H9 (cell line): Measurements from ENCODE around the gene ATP13A3. TPM values are rescaled to one million over a fixed set of nuclear protein-coding genes. Genes with fewer than 3 reads are reported as not detected.

Experiments used
- DNase-seq: peaks from one replicate; pipeline ENCODE4 v3.0.0-alpha.2; 2017
- H2AFZ ChIP-seq: one replicate; pipeline ENCODE4 v1.6.1; 2013; ENCODE audit warnings: mild to moderate bottlenecking, low read length, control low read depth, moderate library complexity
- H2AK5ac ChIP-seq: 2 replicates; pipeline ENCODE4 v1.6.1; 2013; ENCODE audit warnings: low read length, control low read depth, mixed read lengths; ENCODE audit not compliant: insufficient read length
- H2BK120ac ChIP-seq: one replicate; pipeline ENCODE4 v1.6.1; 2013; ENCODE audit warnings: low read depth, mild to moderate bottlenecking, low read length, control low read depth, inconsistent platforms; ENCODE audit not compliant: poor library complexity, severe bottlenecking
- H2BK12ac ChIP-seq: 2 replicates; pipeline ENCODE4 v1.6.1; 2013; ENCODE audit warnings: low read length, control low read depth, mixed read lengths, low read depth; ENCODE audit not compliant: insufficient read length
- H2BK15ac ChIP-seq: 2 replicates; pipeline ENCODE4 v1.6.1; 2013; ENCODE audit warnings: low read depth, low read length, control low read depth
- H2BK20ac ChIP-seq: one replicate; pipeline ENCODE4 v1.6.1; 2013; ENCODE audit warnings: low read depth, mild to moderate bottlenecking, low read length, control low read depth, inconsistent platforms; ENCODE audit not compliant: poor library complexity, severe bottlenecking
- H2BK5ac ChIP-seq: 2 replicates; pipeline ENCODE4 v1.6.1; 2013; ENCODE audit warnings: low read length, control low read depth, mixed read lengths; ENCODE audit not compliant: insufficient read length
- H3K14ac ChIP-seq: 2 replicates; pipeline ENCODE4 v1.6.1; 2013; ENCODE audit warnings: low read length, control low read depth; ENCODE audit not compliant: insufficient read depth
- H3K18ac ChIP-seq: 2 replicates; pipeline ENCODE4 v1.6.1; 2013; ENCODE audit warnings: low read depth, mild to moderate bottlenecking, mixed read lengths, low read length, control low read depth; ENCODE audit not compliant: insufficient read length
- H3K23ac ChIP-seq: 2 replicates; pipeline ENCODE4 v1.6.1; 2013; ENCODE audit warnings: low read length, control low read depth, mixed read lengths, low read depth; ENCODE audit not compliant: insufficient read length
- H3K23me2 ChIP-seq: 2 replicates; pipeline ENCODE4 v1.6.1; 2013; ENCODE audit warnings: low read depth, mild to moderate bottlenecking, mixed read lengths, low read length, control low read depth; ENCODE audit not compliant: insufficient read length, poor library complexity, severe bottlenecking
- H3K27ac ChIP-seq: 2 replicates; pipeline ENCODE4 v1.5.1; 2013; ENCODE audit warnings: low read length, control low read depth, mixed read lengths, low read depth; ENCODE audit not compliant: insufficient read length
- H3K27me3 ChIP-seq: 2 replicates; pipeline ENCODE4 v1.6.1; 2013; ENCODE audit warnings: low read length, control low read depth, inconsistent platforms; ENCODE audit not compliant: insufficient read depth
- H3K4ac ChIP-seq: 2 replicates; pipeline ENCODE4 v1.6.1; 2013; ENCODE audit warnings: low read depth, mild to moderate bottlenecking, control low read depth, inconsistent platforms, low read length, moderate library complexity
- H3K4me1 ChIP-seq: 2 replicates; pipeline ENCODE4 v1.6.1; 2013; ENCODE audit warnings: low read length, control low read depth, inconsistent platforms; ENCODE audit not compliant: insufficient read depth
- H3K4me2 ChIP-seq: 2 replicates; pipeline ENCODE4 v1.6.1; 2013; ENCODE audit warnings: low read length, control low read depth, mixed read lengths; ENCODE audit not compliant: insufficient read length, insufficient read depth
- H3K56ac ChIP-seq: 2 replicates; pipeline ENCODE4 v1.6.1; 2013; ENCODE audit warnings: low read depth, mild to moderate bottlenecking, mixed read lengths, low read length, control low read depth; ENCODE audit not compliant: insufficient read length
- H3K79me1 ChIP-seq: 2 replicates; pipeline ENCODE4 v1.6.1; 2013; ENCODE audit warnings: low read depth, mild to moderate bottlenecking, moderate library complexity, low read length, control low read depth, inconsistent platforms; ENCODE audit not compliant: insufficient read depth, poor library complexity, severe bottlenecking
- H3K79me2 ChIP-seq: 2 replicates; pipeline ENCODE4 v1.6.1; 2013; ENCODE audit warnings: low read length, control low read depth, inconsistent platforms; ENCODE audit not compliant: insufficient read depth
- H3K9ac ChIP-seq: 2 replicates; pipeline ENCODE4 v1.6.1; 2013; ENCODE audit warnings: low read length, control low read depth, mixed read lengths; ENCODE audit not compliant: insufficient read length; ENCODE audit errors: extremely low read depth
- H3K9me3 ChIP-seq: one replicate; pipeline ENCODE4 v1.6.1; 2013; ENCODE audit warnings: low read depth, low read length, inconsistent platforms; ENCODE audit not compliant: control insufficient read depth
- H3T11ph ChIP-seq: one replicate; pipeline ENCODE4 v1.6.1; 2013; ENCODE audit warnings: mild to moderate bottlenecking, low read length, control low read depth, inconsistent platforms
- H4K20me1 ChIP-seq: one replicate; pipeline ENCODE4 v1.6.1; 2013; ENCODE audit not compliant: control insufficient read depth, insufficient read length, insufficient read depth
- H4K5ac ChIP-seq: 2 replicates; pipeline ENCODE4 v1.6.1; 2013; ENCODE audit warnings: low read depth, mild to moderate bottlenecking, mixed read lengths, low read length, control low read depth; ENCODE audit not compliant: insufficient read length
- H4K8ac ChIP-seq: replicated peaks from 2 replicates; pipeline ENCODE4 v1.6.1; 2013; ENCODE audit warnings: low read length, control low read depth, mixed read lengths, low read depth; ENCODE audit not compliant: insufficient read length
- H4K91ac ChIP-seq: 2 replicates; pipeline ENCODE4 v1.6.1; 2013; ENCODE audit warnings: low read depth, mild to moderate bottlenecking, moderate library complexity, mixed read lengths, low read length, control low read depth; ENCODE audit not compliant: insufficient read length
- H3K27ac Mint-ChIP-seq, 3 experiments: 2 replicates in 2 of 3; 3 replicates in 1 of 3; pipeline ENCODE4 v1.8.0; 2020 to 2021; ENCODE audit warnings: mixed read lengths in 3 of 3, mild to moderate bottlenecking in 1 of 3, moderate library complexity in 1 of 3
- H3K27me3 Mint-ChIP-seq: 2 replicates; pipeline ENCODE4 v1.8.0; 2021; ENCODE audit warnings: low read depth, mild to moderate bottlenecking, moderate library complexity, mixed read lengths
- H3K36me3 Mint-ChIP-seq, 3 experiments: 2 replicates in 2 of 3; 3 replicates in 1 of 3; pipeline ENCODE4 v1.8.0; 2020 to 2021; ENCODE audit warnings: low read depth in 3 of 3, mixed read lengths in 3 of 3; ENCODE audit not compliant: insufficient read depth in 1 of 3
- H3K4me1 Mint-ChIP-seq, 2 experiments: 2 replicates each; pipeline ENCODE4 v1.8.0; 2020; ENCODE audit warnings: mixed read lengths in 2 of 2
- H3K4me3 Mint-ChIP-seq, 2 experiments: 2 replicates in 1 of 2; 3 replicates in 1 of 2; pipeline ENCODE4 v1.8.0; 2020 to 2021; ENCODE audit warnings: mild to moderate bottlenecking in 2 of 2, mixed read lengths in 2 of 2, moderate library complexity in 1 of 2
- H3K9me3 Mint-ChIP-seq, 2 experiments: 2 replicates in 1 of 2; 3 replicates in 1 of 2; pipeline ENCODE4 v1.8.0; 2020; ENCODE audit warnings: mild to moderate bottlenecking in 2 of 2, mixed read lengths in 2 of 2, moderate library complexity in 1 of 2
- WGBS: extraction: QIAGEN DNeasy Blood & Tissue Kit; methylation state at CpG from one replicate; pipeline ENCODE4 v1.1.7; 2013; ENCODE audit warnings: missing lambda C conversion rate, low lambda C conversion rate, mixed read lengths; ENCODE audit not compliant: insufficient read length; ENCODE audit errors: extremely low coverage; 5-methylcytosine and 5-hydroxymethylcytosine counted together
- total RNA-seq: library from RNA; stranded (reverse); gene quantifications from 2 replicates; pipeline ENCODE4 v1.2.1, GENCODE V29; 2021
- TF ChIP-seq, protein P1 (sequence below): fragments of 200-600 bp; sonication (generic); conservative IDR thresholded peaks from 3 replicates; pipeline ENCODE4 v1.8.0; 2021; ENCODE audit warnings: antibody characterized with exemption, mild to moderate bottlenecking

ATP13A3 gene
- total RNA-seq, 1 experiment from 2014 or later, result 78.5 TPM

DNA sequence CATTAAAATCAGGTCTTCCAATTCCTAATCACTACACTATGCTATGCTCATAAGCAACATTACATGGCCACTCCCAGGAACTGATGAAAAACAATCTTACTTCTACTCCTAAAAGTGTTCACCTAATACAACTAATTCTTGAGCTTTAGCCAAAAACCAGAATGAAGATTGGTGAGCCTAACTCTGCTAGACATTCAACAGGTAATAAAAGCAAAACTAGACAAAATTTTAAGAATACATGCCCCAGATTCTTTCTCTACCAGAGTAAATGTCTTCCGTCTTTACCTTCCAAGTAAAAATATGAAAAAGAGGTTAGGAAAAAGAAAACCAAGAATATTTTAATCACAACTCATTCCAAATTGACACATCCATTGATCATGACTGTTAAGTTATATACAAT, 31.3 kb downstream of the ATP13A3 start:
- DNase-seq, result no peak
- no peak overlapping the region for H2BK5ac ChIP-seq
- no peaks in the 10 kb centered on the region for H3K79me1 ChIP-seq
- no peak overlapping the region for H2BK15ac ChIP-seq
- TF ChIP-seq, protein P1, sequence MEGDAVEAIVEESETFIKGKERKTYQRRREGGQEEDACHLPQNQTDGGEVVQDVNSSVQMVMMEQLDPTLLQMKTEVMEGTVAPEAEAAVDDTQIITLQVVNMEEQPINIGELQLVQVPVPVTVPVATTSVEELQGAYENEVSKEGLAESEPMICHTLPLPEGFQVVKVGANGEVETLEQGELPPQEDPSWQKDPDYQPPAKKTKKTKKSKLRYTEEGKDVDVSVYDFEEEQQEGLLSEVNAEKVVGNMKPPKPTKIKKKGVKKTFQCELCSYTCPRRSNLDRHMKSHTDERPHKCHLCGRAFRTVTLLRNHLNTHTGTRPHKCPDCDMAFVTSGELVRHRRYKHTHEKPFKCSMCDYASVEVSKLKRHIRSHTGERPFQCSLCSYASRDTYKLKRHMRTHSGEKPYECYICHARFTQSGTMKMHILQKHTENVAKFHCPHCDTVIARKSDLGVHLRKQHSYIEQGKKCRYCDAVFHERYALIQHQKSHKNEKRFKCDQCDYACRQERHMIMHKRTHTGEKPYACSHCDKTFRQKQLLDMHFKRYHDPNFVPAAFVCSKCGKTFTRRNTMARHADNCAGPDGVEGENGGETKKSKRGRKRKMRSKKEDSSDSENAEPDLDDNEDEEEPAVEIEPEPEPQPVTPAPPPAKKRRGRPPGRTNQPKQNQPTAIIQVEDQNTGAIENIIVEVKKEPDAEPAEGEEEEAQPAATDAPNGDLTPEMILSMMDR, result no peak
- no peak overlapping the region for H2AK5ac ChIP-seq
- no peak overlapping the region for H2BK20ac ChIP-seq
- H3K27me3 Mint-ChIP-seq, result no peaks in the 10 kb centered on the region
- no peaks in the 10 kb centered on the region for H3K9me3 Mint-ChIP-seq
- H4K8ac ChIP-seq, result no peak overlapping the region
- no peaks in the 10 kb centered on the region for H3K23me2 ChIP-seq
- H3K4ac ChIP-seq, result no peak overlapping the region
- no peak overlapping the region for H4K91ac ChIP-seq
- H3K56ac ChIP-seq, result no peak overlapping the region
- H3K14ac ChIP-seq, result no peak overlapping the region
- no peaks in the 10 kb centered on the region for H3K4me1 Mint-ChIP-seq
- H3K27me3 ChIP-seq, result no peaks in the 10 kb centered on the region
- H3K4me1 ChIP-seq, result no peaks in the 10 kb centered on the region
- H3K27ac ChIP-seq, result no peak overlapping the region
- no peak overlapping the region for H3K27ac Mint-ChIP-seq
- no peak overlapping the region for H3K4me2 ChIP-seq
- H3K18ac ChIP-seq, result no peak overlapping the region
- H3K9ac ChIP-seq, result no peak overlapping the region
- no peaks in the 10 kb centered on the region for H3K9me3 ChIP-seq
- no peaks in the 10 kb centered on the region for H3K79me2 ChIP-seq
- no peak overlapping the region for H4K5ac ChIP-seq
- no peak overlapping the region for H2BK12ac ChIP-seq
- no CpG with 5 or more reads among the region's 1 CpG for WGBS
- no peak overlapping the region for H3K4me3 Mint-ChIP-seq
- no peak overlapping the region for H2BK120ac ChIP-seq
- no peak overlapping the region for H3T11ph ChIP-seq
- H2AFZ ChIP-seq, result no peak overlapping the region
- H4K20me1 ChIP-seq, result no peaks in the 10 kb centered on the region
- H3K36me3 Mint-ChIP-seq, result peaks cover 14 to 54% (median 43%) of the 10 kb centered on the region in 3 experiments; a peak in 6 of 7 replicates
- H3K23ac ChIP-seq, result no peak overlapping the region
